ENCODE measurements around the gene MON1B. TPM values are rescaled to one million over a fixed set of nuclear protein-coding genes. Genes with fewer than 3 reads are reported as not detected.
A peak's percentile ranks its signal among the peaks of the same experiment; 100 is the strongest.

The MON1B gene
- total and polyA plus RNA-seq, 2 of the 4 experiments (the other 2 are of a cell fraction) = 5.2 to 19.2 TPM

GRCh38 chr16:77223184-77223583, 32.2 kb downstream of the MON1B start:
- intact Hi-C loops (cut with micrococcal nuclease) (no loop called here), dilution Hi-C loops (cut with HindIII; ENCODE audit: low sequenced_read_pairs, unreplicated experiment) (no loop called here), in situ Hi-C loops (cut with MboI; ENCODE audit: low sequenced_read_pairs) (no loop called here)
- H3K4me3 ChIP-seq (ENCODE audit: insufficient read depth, low read depth, low read length) = no peak overlapping the region
- no peak overlapping the region for H4K5ac ChIP-seq (ENCODE audit: low read depth, low read length)
- H3K23ac ChIP-seq (ENCODE audit: low read depth, low read length) = no peak overlapping the region
- H3K18ac ChIP-seq (ENCODE audit: low read depth, low read length) = no peak overlapping the region
- no peak overlapping the region for H3K56ac ChIP-seq (ENCODE audit: extremely low read depth, insufficient read depth, low read length)
- no peak overlapping the region for H2BK20ac ChIP-seq (ENCODE audit: low read depth, low read length)
- no peaks in the 10 kb centered on the region for H3K36me3 ChIP-seq (ENCODE audit: control insufficient read depth, insufficient read depth, low read length)
- WGBS, 2 experiments (ENCODE audit: extremely low coverage in 2 of 2, insufficient read length in 1 of 2) = 40% methylated on average over 1 of the region's 10 CpGs; no CpG with 5 or more reads in 1 of the 2 experiments
- H4K8ac ChIP-seq (ENCODE audit: low read depth in 2 of 2, low read length in 2 of 2) = no peak overlapping the region
- H3K27me3 ChIP-seq (ENCODE audit: control insufficient read depth, insufficient read depth, low read length) = peaks cover 8% of the 10 kb centered on the region
- CTCF ChIA-PET = no interaction called here
- H3K4me1 ChIP-seq (ENCODE audit: control insufficient read depth, insufficient read depth, low read length) = peaks cover 2% of the 10 kb centered on the region; the same call in 1 of the 2 replicates
- BruUV-seq (replicated peaks) = no TSS peak
- no peak overlapping the region for H2BK15ac ChIP-seq (ENCODE audit: low read depth, low read length)
- H3K14ac ChIP-seq (replicated peaks; ENCODE audit: low read depth, low read length) = no peak overlapping the region
- H3K9ac ChIP-seq (ENCODE audit: low read depth, low read length) = no peak overlapping the region
- no peaks in the 10 kb centered on the region; the same call in 1 of the 2 replicates for H4K20me1 ChIP-seq (ENCODE audit: insufficient read depth, low read length)
- H3K4me2 ChIP-seq (ENCODE audit: low read depth, low read length) = no peak overlapping the region
- TF ChIP-seq CTCF (conservative IDR thresholded peaks at IDR 0.05; ENCODE audit: low read depth, low read length) (0 out of 2 replicates have a peak, but pooled peaks have one; percentile 8), ELK1 (IDR thresholded peaks at IDR 0.05; ENCODE audit: borderline replicate concordance, low read depth, low read length) (no peak)
- no peak overlapping the region for H2AK5ac ChIP-seq (ENCODE audit: low read depth, low read length)
- no peak for DNase-seq
- POLR2A ChIA-PET (ENCODE audit: unreplicated experiment) = no interaction called here
- H4K91ac ChIP-seq (ENCODE audit: insufficient read depth, low read depth, low read length) = no peak overlapping the region
- H3K9me1 ChIP-seq (ENCODE audit: insufficient read depth, low read length) = no peaks in the 10 kb centered on the region
- H2BK5ac ChIP-seq (ENCODE audit: low read depth, low read length, poor library complexity, severe bottlenecking) = no peak overlapping the region
- H3K9me3 ChIP-seq (ENCODE audit: control insufficient read depth, insufficient read depth, low read length) = no peaks in the 10 kb centered on the region
- no peak overlapping the region for H3K4ac ChIP-seq (ENCODE audit: low read depth, low read length)
- H3K27ac ChIP-seq (ENCODE audit: insufficient read depth, low read length) = no peak overlapping the region
- no peak overlapping the region for H2BK120ac ChIP-seq (ENCODE audit: low read depth, low read length)
- ATAC-seq (ENCODE audit: low read depth) = no peak
- H2AK9ac ChIP-seq (replicated peaks; ENCODE audit: low read depth, low read length, poor library complexity) = no peak overlapping the region
- H2AFZ ChIP-seq (replicated peaks; ENCODE audit: low read length, poor library complexity) = no peak overlapping the region
- H3K79me1 ChIP-seq (ENCODE audit: low read depth in 1 of 2, low read length in 2 of 2) = no peaks in the 10 kb centered on the region
